ENCODE results near the gene ZNF618. TPM values are rescaled to one million over a fixed set of nuclear protein-coding genes. Genes with fewer than 3 reads are reported as not detected.

Gene ZNF618
- total and polyA plus RNA-seq, 2 experiments from 2014 or later = 2.3 to 5.1 TPM

- Histone ChIP-seq H3K4me3 (no peak overlapping the region), H3K9me3 (ENCODE audit: low read depth) (no peaks in the 10 kb centered on the region), H4K20me1 (ENCODE audit: insufficient read depth) (no peaks in the 10 kb centered on the region), H3K4me2 (ENCODE audit: unreplicated experiment) (no peak overlapping the region), H3K4me1 (ENCODE audit: insufficient read depth) (peaks cover 5% of the 10 kb centered on the region; the same call in 1 of the 2 replicates), H3F3A (ENCODE audit: insufficient read depth) (no peaks in the 10 kb centered on the region), H3K9me2 (ENCODE audit: insufficient read depth) (no peaks in the 10 kb centered on the region), H3K9ac (no peak overlapping the region), H3K27ac (no peak overlapping the region), H3K27me3 (replicated peaks; ENCODE audit: insufficient read depth) (no peaks in the 10 kb centered on the region), H3K79me2 (ENCODE audit: insufficient read depth) (no peaks in the 10 kb centered on the region), H3K36me3 (ENCODE audit: low read depth) (no peaks in the 10 kb centered on the region), H2AFZ (no peak overlapping the region)
- peak; percentile 39 for DNase-seq
- in situ Hi-C loops (cut with MboI) = no loop called here
- WGBS, 2 experiments (ENCODE audit: low coverage in 1 of 2, low lambda C conversion rate in 2 of 2, missing lambda C conversion rate in 2 of 2) = 59 to 65% methylated on average over 12 of the region's 12 CpGs
- no peak for TF ChIP-seq EZH2phosphoT487 (IDR thresholded peaks at IDR 0.05; ENCODE audit: insufficient read depth, low read depth)
- TF ChIP-seq EZH2 (IDR thresholded peaks at IDR 0.05; ENCODE audit: insufficient read depth, poor library complexity, severe bottlenecking) = no peak
Observed at GRCh38 chr9:113989017-113989713, 113.1 kb downstream of the ZNF618 start.

- Histone ChIP-seq H3K4me1 (ENCODE audit: insufficient read depth) (peaks cover 9% of the 10 kb centered on the region; the same call in 1 of the 2 replicates), H3K36me3 (ENCODE audit: low read depth) (no peaks in the 10 kb centered on the region), H4K20me1 (ENCODE audit: insufficient read depth) (no peaks in the 10 kb centered on the region), H3K9ac (no peak overlapping the region), H3K4me2 (ENCODE audit: unreplicated experiment) (no peak overlapping the region), H3K27me3 (replicated peaks; ENCODE audit: insufficient read depth) (no peaks in the 10 kb centered on the region), H3K27ac (no peak overlapping the region), H2AFZ (no peak overlapping the region), H3K4me3 (no peak overlapping the region), H3K9me3 (ENCODE audit: low read depth) (no peaks in the 10 kb centered on the region), H3K79me2 (ENCODE audit: insufficient read depth) (no peaks in the 10 kb centered on the region), H3K9me2 (ENCODE audit: insufficient read depth) (no peaks in the 10 kb centered on the region), H3F3A (ENCODE audit: insufficient read depth) (no peaks in the 10 kb centered on the region)
- no peak for DNase-seq
- 88% methylated on average over 5 of the region's 5 CpGs for whole genome bisulfite sequencing, 2 experiments (ENCODE audit: low coverage in 1 of 2, low lambda C conversion rate in 2 of 2, missing lambda C conversion rate in 2 of 2)
- in situ Hi-C loops (cut with MboI) = no loop called here
- TF ChIP-seq EZH2 (IDR thresholded peaks at IDR 0.05; ENCODE audit: insufficient read depth, poor library complexity, severe bottlenecking) (no peak), EZH2phosphoT487 (IDR thresholded peaks at IDR 0.05; ENCODE audit: insufficient read depth, low read depth) (no peak)
Observed at GRCh38 chr9:113989714-113990569, 113.8 kb downstream of the ZNF618 start.

- H4K20me1 ChIP-seq (ENCODE audit: insufficient read depth) = no peaks in the 10 kb centered on the region
Observed at GRCh38 chr9:113990570-113990907, 114.4 kb downstream of the ZNF618 start.

GRCh38 chr9:113990975-113991471 is 114.9 kb downstream of the ZNF618 start:
- Histone ChIP-seq H3K27me3 (replicated peaks; ENCODE audit: insufficient read depth) (no peaks in the 10 kb centered on the region), H2AFZ (no peak overlapping the region), H3K9me2 (ENCODE audit: insufficient read depth) (no peaks in the 10 kb centered on the region), H3K27ac (no peak overlapping the region), H3F3A (ENCODE audit: insufficient read depth) (no peaks in the 10 kb centered on the region), H3K79me2 (ENCODE audit: insufficient read depth) (no peaks in the 10 kb centered on the region), H3K4me2 (ENCODE audit: unreplicated experiment) (no peak overlapping the region), H3K4me3 (no peak overlapping the region), H3K9ac (no peak overlapping the region), H4K20me1 (ENCODE audit: insufficient read depth) (no peaks in the 10 kb centered on the region), H3K9me3 (ENCODE audit: low read depth) (no peaks in the 10 kb centered on the region), H3K4me1 (ENCODE audit: insufficient read depth) (peaks cover 9% of the 10 kb centered on the region; the same call in 1 of the 2 replicates), H3K36me3 (ENCODE audit: low read depth) (no peaks in the 10 kb centered on the region)
- in situ Hi-C loops (cut with MboI) = no loop called here
- 86 to 87% methylated on average over 5 of the region's 5 CpGs for WGBS, 2 experiments (ENCODE audit: low coverage in 1 of 2, low lambda C conversion rate in 2 of 2, missing lambda C conversion rate in 2 of 2)
- TF ChIP-seq EZH2phosphoT487 (IDR thresholded peaks at IDR 0.05; ENCODE audit: insufficient read depth, low read depth) (no peak), EZH2 (IDR thresholded peaks at IDR 0.05; ENCODE audit: insufficient read depth, poor library complexity, severe bottlenecking) (no peak)
- no peak for DNase-seq

More at GRCh38 chr9:113990570-113990907, 114.4 kb downstream of the ZNF618 start:
- no peaks in the 10 kb centered on the region for H3K36me3 ChIP-seq (ENCODE audit: low read depth)
- in situ Hi-C loops (cut with MboI) = no loop called here
- TF ChIP-seq EZH2phosphoT487 (IDR thresholded peaks at IDR 0.05; ENCODE audit: insufficient read depth, low read depth) (no peak), EZH2 (IDR thresholded peaks at IDR 0.05; ENCODE audit: insufficient read depth, poor library complexity, severe bottlenecking) (no peak)
- 85 to 86% methylated on average over 8 of the region's 8 CpGs for WGBS, 2 experiments (ENCODE audit: low coverage in 1 of 2, low lambda C conversion rate in 2 of 2, missing lambda C conversion rate in 2 of 2)
- no peak overlapping the region for H3K27ac ChIP-seq
- DNase-seq = no peak
- H3K27me3 ChIP-seq (replicated peaks; ENCODE audit: insufficient read depth) = no peaks in the 10 kb centered on the region
- H3F3A ChIP-seq (ENCODE audit: insufficient read depth) = no peaks in the 10 kb centered on the region
- no peak overlapping the region for H3K9ac ChIP-seq
- no peak overlapping the region for H3K4me2 ChIP-seq (ENCODE audit: unreplicated experiment)
- no peaks in the 10 kb centered on the region for H3K9me3 ChIP-seq (ENCODE audit: low read depth)
- H3K9me2 ChIP-seq (ENCODE audit: insufficient read depth) = no peaks in the 10 kb centered on the region
- peaks cover 9% of the 10 kb centered on the region; the same call in 1 of the 2 replicates for H3K4me1 ChIP-seq (ENCODE audit: insufficient read depth)
- H2AFZ ChIP-seq = no peak overlapping the region
- no peak overlapping the region for H3K4me3 ChIP-seq
- no peaks in the 10 kb centered on the region for H3K79me2 ChIP-seq (ENCODE audit: insufficient read depth)
